HEK293 (cell line): ENCODE measurements around the gene OR8B4.

Experiments used
- CTCF ChIA-PET: fragments of 350-600 bp; formaldehyde crosslinking; extraction: SDS; loops from one replicate; lab custom pipeline; 2021; ENCODE audit warnings: antibody characterized with exemption; lab: Yijun Ruan, JAX
- POLR2A ChIA-PET: fragments of 300-600 bp; formaldehyde crosslinking; extraction: SDS; loops from one replicate; lab custom pipeline; 2020; ENCODE audit warnings: antibody characterized with exemption, inconsistent platforms; lab: Yijun Ruan, JAX
- H3K27ac ChIP-seq: fragments of 200-500 bp; sonication (Bioruptor generic); 2 replicates; pipeline ENCODE4 v1.5.1; 2014; ENCODE audit warnings: low read depth, low read length, control low read depth, inconsistent platforms; ENCODE audit errors: extremely low read depth
- H3K36me3 ChIP-seq, 2 experiments: fragments of 200-500 bp in 1 of 2; sonication (Bioruptor generic) in 1 of 2; 1 replicate in 1 of 2; 2 replicates in 1 of 2; pipeline ENCODE4 v1.5.1; 2014 to 2017; ENCODE audit warnings: inconsistent platforms in 2 of 2, low read length in 2 of 2; ENCODE audit not compliant: control insufficient read depth in 2 of 2, insufficient read depth in 1 of 2
- H3K4me1 ChIP-seq: fragments of 200-500 bp; sonication (Bioruptor generic); 2 replicates; pipeline ENCODE4 v1.5.1; 2014; ENCODE audit warnings: mild to moderate bottlenecking, low read length, inconsistent platforms; ENCODE audit not compliant: control insufficient read depth, insufficient read depth
- H3K4me3 ChIP-seq: 2 replicates; pipeline ENCODE4 v1.5.1; 2011; ENCODE audit warnings: low read depth, mild to moderate bottlenecking, control low read depth, low read length, moderate library complexity
- H3K9me3 ChIP-seq: fragments of 200-500 bp; sonication (Bioruptor generic); 2 replicates; pipeline ENCODE4 v1.5.1; 2014; ENCODE audit warnings: low read depth, low read length, inconsistent platforms; ENCODE audit not compliant: control insufficient read depth, insufficient read depth
- GLI2 ChIP-seq: fragments of 450-650 bp; formaldehyde crosslinking; IDR thresholded peaks from 2 replicates; pipeline ENCODE4; 2017; ENCODE audit warnings: missing biosample characterization, missing genetic modification characterization, low read depth, borderline replicate concordance
- GLIS2 ChIP-seq: fragments of 450-650 bp; formaldehyde crosslinking; IDR thresholded peaks from 2 replicates; pipeline ENCODE4 v1.5.1; 2016; ENCODE audit warnings: missing biosample characterization, missing genetic modification characterization
- HOXD13 ChIP-seq: sonication (generic); formaldehyde crosslinking; IDR thresholded peaks from 2 replicates; pipeline ENCODE4 v1.8.0; 2022; ENCODE audit warnings: missing genetic modification reagents, borderline replicate concordance
- MYNN ChIP-seq: fragments of 450-650 bp; formaldehyde crosslinking; IDR thresholded peaks from 2 replicates; pipeline ENCODE4 v1.5.1; 2016; ENCODE audit warnings: missing biosample characterization, missing genetic modification characterization, borderline replicate concordance
- SCRT1 ChIP-seq: fragments of 450-650 bp; formaldehyde crosslinking; IDR thresholded peaks from 2 replicates; pipeline ENCODE4 v1.5.1; 2016; ENCODE audit warnings: missing biosample characterization, missing genetic modification characterization, borderline replicate concordance
- SCRT2 ChIP-seq: fragments of 450-650 bp; formaldehyde crosslinking; IDR thresholded peaks from 2 replicates; pipeline ENCODE4 v1.5.1; 2016; ENCODE audit warnings: missing biosample characterization, missing genetic modification characterization
- SP2 ChIP-seq: fragments of 450-650 bp; formaldehyde crosslinking; IDR thresholded peaks from 2 replicates; pipeline ENCODE4 v1.5.1; 2016; ENCODE audit warnings: missing biosample characterization, missing genetic modification characterization
- ZBTB1 ChIP-seq: fragments of 450-650 bp; formaldehyde crosslinking; IDR thresholded peaks from 2 replicates; pipeline ENCODE4 v1.5.1; 2016; ENCODE audit warnings: missing biosample characterization, missing genetic modification characterization
- ZBTB20 ChIP-seq: fragments of 450-650 bp; formaldehyde crosslinking; IDR thresholded peaks from 2 replicates; pipeline ENCODE4 v1.5.1; 2016; ENCODE audit warnings: missing biosample characterization, missing genetic modification characterization
- ZBTB7A ChIP-seq: fragments of 450-650 bp; formaldehyde crosslinking; IDR thresholded peaks from 2 replicates; pipeline ENCODE4 v1.5.1; 2016; ENCODE audit warnings: low read depth, missing biosample characterization, missing genetic modification characterization
- ZFHX2 ChIP-seq: fragments of 450-650 bp; formaldehyde crosslinking; conservative IDR thresholded peaks from 2 replicates; pipeline ENCODE4 v1.5.1; 2016; ENCODE audit warnings: missing biosample characterization, missing genetic modification characterization
- ZFP69B ChIP-seq: fragments of 450-650 bp; formaldehyde crosslinking; IDR thresholded peaks from 2 replicates; pipeline ENCODE4 v1.5.1; 2016; ENCODE audit warnings: missing biosample characterization, missing genetic modification characterization
- ZNF16 ChIP-seq: fragments of 450-650 bp; formaldehyde crosslinking; IDR thresholded peaks from 2 replicates; pipeline ENCODE4 v1.5.1; 2016; ENCODE audit warnings: low read depth, missing biosample characterization, missing genetic modification characterization
- ZNF248 ChIP-seq: fragments of 450-650 bp; formaldehyde crosslinking; IDR thresholded peaks from 2 replicates; pipeline ENCODE4 v1.5.1; 2017; ENCODE audit warnings: missing biosample characterization, missing genetic modification characterization
- ZNF302 ChIP-seq: fragments of 450-650 bp; formaldehyde crosslinking; IDR thresholded peaks from 2 replicates; pipeline ENCODE4 v1.5.1; 2016; ENCODE audit warnings: missing biosample characterization, missing genetic modification characterization, low read depth
- ZNF37A ChIP-seq: fragments of 450-650 bp; IDR thresholded peaks from 2 replicates; pipeline ENCODE4 v1.5.1; 2018; ENCODE audit warnings: missing biosample characterization, missing genetic modification characterization
- ZNF48 ChIP-seq: fragments of 450-650 bp; formaldehyde crosslinking; IDR thresholded peaks from 2 replicates; pipeline ENCODE4 v1.5.1; 2016; ENCODE audit warnings: missing biosample characterization, missing genetic modification characterization
- ZNF514 ChIP-seq: fragments of 450-650 bp; formaldehyde crosslinking; IDR thresholded peaks from 2 replicates; pipeline ENCODE4 v1.5.1; 2016; ENCODE audit warnings: missing biosample characterization, missing genetic modification characterization
- ZNF560 ChIP-seq: fragments of 450-650 bp; formaldehyde crosslinking; IDR thresholded peaks from 2 replicates; pipeline ENCODE4 v1.5.1; 2017; ENCODE audit warnings: missing biosample characterization, missing genetic modification characterization, borderline replicate concordance
- ZNF777 ChIP-seq: fragments of 450-650 bp; formaldehyde crosslinking; IDR thresholded peaks from 2 replicates; pipeline ENCODE4 v1.5.1; 2017; ENCODE audit warnings: missing biosample characterization, missing genetic modification characterization, borderline replicate concordance
- ZSCAN23 ChIP-seq: fragments of 450-650 bp; formaldehyde crosslinking; IDR thresholded peaks from 2 replicates; pipeline ENCODE4 v1.5.1; 2016; ENCODE audit warnings: missing biosample characterization, missing genetic modification characterization
- TF ChIP-seq, protein P1 (sequence below): fragments of 450-650 bp; formaldehyde crosslinking; IDR thresholded peaks from 2 replicates; pipeline ENCODE4 v1.5.1; 2016; ENCODE audit warnings: missing biosample characterization, missing genetic modification characterization
- TF ChIP-seq, protein P2 (sequence below): fragments of 450-650 bp; formaldehyde crosslinking; IDR thresholded peaks from 2 replicates; pipeline ENCODE4 v1.5.1; 2016; ENCODE audit warnings: missing biosample characterization, missing genetic modification characterization
- TF ChIP-seq, protein P3 (sequence below): fragments of 450-650 bp; formaldehyde crosslinking; IDR thresholded peaks from 2 replicates; pipeline ENCODE4 v1.5.1; 2016; ENCODE audit warnings: missing biosample characterization, missing genetic modification characterization
- TF ChIP-seq, protein P4 (sequence below): fragments of 450-650 bp; formaldehyde crosslinking; IDR thresholded peaks from 2 replicates; pipeline ENCODE4 v1.5.1; 2016; ENCODE audit warnings: missing biosample characterization, missing genetic modification characterization

The OR8B4 gene, protein sequence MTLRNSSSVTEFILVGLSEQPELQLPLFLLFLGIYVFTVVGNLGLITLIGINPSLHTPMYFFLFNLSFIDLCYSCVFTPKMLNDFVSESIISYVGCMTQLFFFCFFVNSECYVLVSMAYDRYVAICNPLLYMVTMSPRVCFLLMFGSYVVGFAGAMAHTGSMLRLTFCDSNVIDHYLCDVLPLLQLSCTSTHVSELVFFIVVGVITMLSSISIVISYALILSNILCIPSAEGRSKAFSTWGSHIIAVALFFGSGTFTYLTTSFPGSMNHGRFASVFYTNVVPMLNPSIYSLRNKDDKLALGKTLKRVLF

DNA sequence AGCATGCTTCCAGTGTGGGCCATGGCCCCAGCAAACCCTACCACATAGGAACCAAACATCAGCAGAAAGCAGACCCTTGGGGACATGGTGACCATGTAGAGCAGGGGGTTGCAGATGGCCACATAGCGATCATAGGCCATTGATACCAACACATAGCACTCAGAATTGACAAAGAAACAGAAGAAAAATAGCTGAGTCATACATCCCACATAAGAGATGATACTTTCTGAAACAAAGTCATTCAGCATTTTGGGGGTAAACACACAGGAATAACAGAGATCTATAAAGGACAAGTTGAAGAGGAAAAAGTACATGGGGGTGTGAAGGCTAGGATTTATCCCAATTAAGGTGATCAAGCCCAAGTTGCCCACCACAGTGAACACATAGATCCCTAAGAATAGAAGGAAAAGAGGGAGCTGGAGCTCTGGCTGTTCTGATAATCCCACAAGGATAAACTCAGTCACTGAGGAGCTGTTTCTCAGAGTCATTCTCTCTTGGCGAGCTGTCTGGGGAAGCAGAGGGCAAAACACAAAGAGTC, at the start of gene OR8B4:
Gene OR8B4, minus strand, starts transcription at position 488 of the 538 bp plus-strand sequence. Its CDS starts 0 bp downstream, at position 488.
- Histone ChIP-seq H3K4me1 (no peaks in the 10 kb centered on the region), H3K9me3 (no peaks in the 10 kb centered on the region), H3K27ac (no peak within 1 kb of the TSS), H3K4me3 (no peak within 1 kb of the TSS), H3K36me3 (no peaks in the 10 kb centered on the region)
- POLR2A ChIA-PET, result no interaction called here
- CTCF ChIA-PET, result interaction anchor here (1.5 kb wide), 1 partner anchor 22 kb away, joined by 4 read pairs; no protein-coding TSS in a partner anchor
- TF ChIP-seq GLIS2 (tag by site-specific recombination) (no peak), ZFP69B (tag by site-specific recombination) (no peak), ZNF48 (tag by site-specific recombination) (no peak), ZBTB1 (no peak), ZNF514 (no peak), ZNF16 (tag by site-specific recombination) (no peak), GLI2 (tag by site-specific recombination) (no peak), ZNF37A (no peak), SP2 (no peak), MYNN (tag by site-specific recombination) (no peak), ZNF248 (tag by site-specific recombination) (no peak), ZBTB7A (tag by site-specific recombination) (no peak), ZNF560 (tag by site-specific recombination) (no peak), ZBTB20 (tag by site-specific recombination) (no peak), SCRT2 (tag by site-specific recombination) (no peak), SCRT1 (tag by site-specific recombination) (no peak), HOXD13 (CRISPR knock-in tag) (no peak)
- TF ChIP-seq, protein P1, sequence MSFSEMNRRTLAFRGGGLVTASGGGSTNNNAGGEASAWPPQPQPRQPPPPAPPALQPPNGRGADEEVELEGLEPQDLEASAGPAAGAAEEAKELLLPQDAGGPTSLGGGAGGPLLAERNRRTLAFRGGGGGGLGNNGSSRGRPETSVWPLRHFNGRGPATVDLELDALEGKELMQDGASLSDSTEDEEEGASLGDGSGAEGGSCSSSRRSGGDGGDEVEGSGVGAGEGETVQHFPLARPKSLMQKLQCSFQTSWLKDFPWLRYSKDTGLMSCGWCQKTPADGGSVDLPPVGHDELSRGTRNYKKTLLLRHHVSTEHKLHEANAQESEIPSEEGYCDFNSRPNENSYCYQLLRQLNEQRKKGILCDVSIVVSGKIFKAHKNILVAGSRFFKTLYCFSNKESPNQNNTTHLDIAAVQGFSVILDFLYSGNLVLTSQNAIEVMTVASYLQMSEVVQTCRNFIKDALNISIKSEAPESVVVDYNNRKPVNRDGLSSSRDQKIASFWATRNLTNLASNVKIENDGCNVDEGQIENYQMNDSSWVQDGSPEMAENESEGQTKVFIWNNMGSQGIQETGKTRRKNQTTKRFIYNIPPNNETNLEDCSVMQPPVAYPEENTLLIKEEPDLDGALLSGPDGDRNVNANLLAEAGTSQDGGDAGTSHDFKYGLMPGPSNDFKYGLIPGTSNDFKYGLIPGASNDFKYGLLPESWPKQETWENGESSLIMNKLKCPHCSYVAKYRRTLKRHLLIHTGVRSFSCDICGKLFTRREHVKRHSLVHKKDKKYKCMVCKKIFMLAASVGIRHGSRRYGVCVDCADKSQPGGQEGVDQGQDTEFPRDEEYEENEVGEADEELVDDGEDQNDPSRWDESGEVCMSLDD (tag by site-specific recombination), result no peak

DNA sequence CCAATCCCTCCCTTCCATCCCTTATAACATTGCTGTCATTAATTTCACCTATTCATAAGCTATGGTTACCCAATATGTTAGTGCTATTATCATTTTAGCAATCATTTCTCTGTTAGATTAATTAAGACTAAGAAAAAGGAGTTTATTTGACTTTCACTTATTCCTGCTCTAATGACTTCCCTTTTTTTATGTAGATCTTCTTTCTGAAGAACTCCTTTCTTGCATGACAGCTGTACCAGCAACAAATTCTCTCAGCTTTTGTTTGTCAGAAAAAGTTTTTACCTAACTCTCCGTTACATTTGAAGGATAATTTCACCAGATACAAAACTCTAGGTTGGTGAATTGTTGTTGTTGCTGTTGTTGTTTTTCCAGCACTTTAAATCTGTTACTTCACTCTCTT, 49.4 kb upstream of the OR8B4 start:
- H3K9me3 ChIP-seq, result no peaks in the 10 kb centered on the region
- ChIA-PET CTCF (no interaction called here), POLR2A (no interaction called here)
- no peaks in the 10 kb centered on the region for H3K4me1 ChIP-seq
- no peak overlapping the region for H3K4me3 ChIP-seq
- no peaks in the 10 kb centered on the region for H3K36me3 ChIP-seq
- H3K27ac ChIP-seq, result no peak overlapping the region
- TF ChIP-seq ZFHX2 (tag by site-specific recombination), result no peak
- TF ChIP-seq, protein P2, sequence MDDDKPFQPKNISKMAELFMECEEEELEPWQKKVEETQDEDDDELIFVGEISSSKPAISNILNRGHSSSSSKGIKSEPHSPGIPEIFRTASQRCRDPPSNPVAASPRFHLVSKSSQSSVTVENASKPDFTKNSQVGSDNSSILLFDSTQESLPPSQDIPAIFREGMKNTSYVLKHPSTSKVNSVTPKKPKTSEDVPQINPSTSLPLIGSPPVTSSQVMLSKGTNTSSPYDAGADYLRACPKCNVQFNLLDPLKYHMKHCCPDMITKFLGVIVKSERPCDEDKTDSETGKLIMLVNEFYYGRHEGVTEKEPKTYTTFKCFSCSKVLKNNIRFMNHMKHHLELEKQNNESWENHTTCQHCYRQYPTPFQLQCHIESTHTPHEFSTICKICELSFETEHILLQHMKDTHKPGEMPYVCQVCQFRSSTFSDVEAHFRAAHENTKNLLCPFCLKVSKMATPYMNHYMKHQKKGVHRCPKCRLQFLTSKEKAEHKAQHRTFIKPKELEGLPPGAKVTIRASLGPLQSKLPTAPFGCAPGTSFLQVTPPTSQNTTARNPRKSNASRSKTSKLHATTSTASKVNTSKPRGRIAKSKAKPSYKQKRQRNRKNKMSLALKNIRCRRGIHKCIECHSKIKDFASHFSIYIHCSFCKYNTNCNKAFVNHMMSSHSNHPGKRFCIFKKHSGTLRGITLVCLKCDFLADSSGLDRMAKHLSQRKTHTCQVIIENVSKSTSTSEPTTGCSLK (tag by site-specific recombination), result no peak
- TF ChIP-seq ZSCAN23 (tag by site-specific recombination), result no peak
- TF ChIP-seq ZNF777 (tag by site-specific recombination), result no peak
- TF ChIP-seq ZNF302 (tag by site-specific recombination), result no peak
- TF ChIP-seq, protein P3, sequence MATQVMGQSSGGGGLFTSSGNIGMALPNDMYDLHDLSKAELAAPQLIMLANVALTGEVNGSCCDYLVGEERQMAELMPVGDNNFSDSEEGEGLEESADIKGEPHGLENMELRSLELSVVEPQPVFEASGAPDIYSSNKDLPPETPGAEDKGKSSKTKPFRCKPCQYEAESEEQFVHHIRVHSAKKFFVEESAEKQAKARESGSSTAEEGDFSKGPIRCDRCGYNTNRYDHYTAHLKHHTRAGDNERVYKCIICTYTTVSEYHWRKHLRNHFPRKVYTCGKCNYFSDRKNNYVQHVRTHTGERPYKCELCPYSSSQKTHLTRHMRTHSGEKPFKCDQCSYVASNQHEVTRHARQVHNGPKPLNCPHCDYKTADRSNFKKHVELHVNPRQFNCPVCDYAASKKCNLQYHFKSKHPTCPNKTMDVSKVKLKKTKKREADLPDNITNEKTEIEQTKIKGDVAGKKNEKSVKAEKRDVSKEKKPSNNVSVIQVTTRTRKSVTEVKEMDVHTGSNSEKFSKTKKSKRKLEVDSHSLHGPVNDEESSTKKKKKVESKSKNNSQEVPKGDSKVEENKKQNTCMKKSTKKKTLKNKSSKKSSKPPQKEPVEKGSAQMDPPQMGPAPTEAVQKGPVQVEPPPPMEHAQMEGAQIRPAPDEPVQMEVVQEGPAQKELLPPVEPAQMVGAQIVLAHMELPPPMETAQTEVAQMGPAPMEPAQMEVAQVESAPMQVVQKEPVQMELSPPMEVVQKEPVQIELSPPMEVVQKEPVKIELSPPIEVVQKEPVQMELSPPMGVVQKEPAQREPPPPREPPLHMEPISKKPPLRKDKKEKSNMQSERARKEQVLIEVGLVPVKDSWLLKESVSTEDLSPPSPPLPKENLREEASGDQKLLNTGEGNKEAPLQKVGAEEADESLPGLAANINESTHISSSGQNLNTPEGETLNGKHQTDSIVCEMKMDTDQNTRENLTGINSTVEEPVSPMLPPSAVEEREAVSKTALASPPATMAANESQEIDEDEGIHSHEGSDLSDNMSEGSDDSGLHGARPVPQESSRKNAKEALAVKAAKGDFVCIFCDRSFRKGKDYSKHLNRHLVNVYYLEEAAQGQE (tag by site-specific recombination), result no peak
- TF ChIP-seq, protein P4, sequence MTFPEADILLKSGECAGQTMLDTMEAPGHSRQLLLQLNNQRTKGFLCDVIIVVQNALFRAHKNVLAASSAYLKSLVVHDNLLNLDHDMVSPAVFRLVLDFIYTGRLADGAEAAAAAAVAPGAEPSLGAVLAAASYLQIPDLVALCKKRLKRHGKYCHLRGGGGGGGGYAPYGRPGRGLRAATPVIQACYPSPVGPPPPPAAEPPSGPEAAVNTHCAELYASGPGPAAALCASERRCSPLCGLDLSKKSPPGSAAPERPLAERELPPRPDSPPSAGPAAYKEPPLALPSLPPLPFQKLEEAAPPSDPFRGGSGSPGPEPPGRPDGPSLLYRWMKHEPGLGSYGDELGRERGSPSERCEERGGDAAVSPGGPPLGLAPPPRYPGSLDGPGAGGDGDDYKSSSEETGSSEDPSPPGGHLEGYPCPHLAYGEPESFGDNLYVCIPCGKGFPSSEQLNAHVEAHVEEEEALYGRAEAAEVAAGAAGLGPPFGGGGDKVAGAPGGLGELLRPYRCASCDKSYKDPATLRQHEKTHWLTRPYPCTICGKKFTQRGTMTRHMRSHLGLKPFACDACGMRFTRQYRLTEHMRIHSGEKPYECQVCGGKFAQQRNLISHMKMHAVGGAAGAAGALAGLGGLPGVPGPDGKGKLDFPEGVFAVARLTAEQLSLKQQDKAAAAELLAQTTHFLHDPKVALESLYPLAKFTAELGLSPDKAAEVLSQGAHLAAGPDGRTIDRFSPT (tag by site-specific recombination), result no peak
